Activated naive CD4-positive, alpha-beta T cell treated with anti-CD3 and anti-CD28 coated beads, Interleukin-2, amount 50 U/mL, for 72 hours (primary cell): ENCODE measurements around the gene MORN1. TPM values are rescaled to one million over a fixed set of nuclear protein-coding genes. Genes with fewer than 3 reads are reported as not detected.
A peak's percentile ranks its signal among the peaks of the same experiment; 100 is the strongest.

Experiments
- ATAC-seq, 2 donors: fragments of 150-1000 bp; cut with Tn5 transposase; 2 replicates each; pipeline ENCODE4 v1.10.0; 2021; ENCODE audit warnings: mild to moderate bottlenecking in 2 of 2, moderate library complexity in 2 of 2
- DNase-seq, 2 donors: peaks; one replicate each; pipeline ENCODE4 v3.0.0; 2021 to 2022; ENCODE audit warnings: low spot score in 2 of 2
- H3K27ac Mint-ChIP-seq, 2 donors: one replicate each; pipeline ENCODE4 v1.8.0; 2022; ENCODE audit warnings: mild to moderate bottlenecking in 2 of 2, mixed read lengths in 2 of 2
- H3K36me3 Mint-ChIP-seq, 2 donors: one replicate each; pipeline ENCODE4 v1.8.0; 2022; ENCODE audit warnings: mixed read lengths in 2 of 2
- H3K9me3 Mint-ChIP-seq, 2 donors: one replicate each; pipeline ENCODE4 v1.8.0; 2022; ENCODE audit warnings: mixed read lengths in 2 of 2
- total RNA-seq, 2 donors: library from RNA; stranded (reverse); gene quantifications; one replicate each; pipeline ENCODE4 v1.2.3, GENCODE V29; 2022

The MORN1 gene
- total RNA-seq, 2 donors from 2014 or later = 2.0 to 5.7 TPM

DNA sequence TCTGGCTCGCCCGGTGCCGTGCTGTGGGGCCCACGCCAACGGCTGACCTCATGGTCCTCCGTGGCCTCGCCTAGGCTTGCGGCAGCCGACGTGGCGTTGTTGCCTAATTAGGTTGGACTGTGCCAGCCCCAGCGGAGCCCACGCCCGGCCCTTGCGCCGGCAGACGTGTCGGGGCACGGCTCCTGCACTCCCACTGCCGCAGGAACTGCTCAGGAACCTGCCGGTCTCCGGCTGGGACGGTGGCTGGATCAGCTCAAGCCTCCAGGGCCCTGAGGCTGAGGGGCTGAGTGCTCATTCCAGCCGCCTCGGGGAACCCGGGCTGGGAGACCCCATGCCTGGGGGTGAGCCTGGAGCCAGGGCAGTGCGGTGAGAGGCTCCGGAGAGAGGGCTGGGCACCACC lies 37.1 kb upstream of the MORN1 start:
- peaks cover 0 to 11% of the 10 kb centered on the region in 2 donors for H3K36me3 Mint-ChIP-seq
- no peak overlapping the region for H3K27ac Mint-ChIP-seq
- ATAC-seq (no peak), DNase-seq (no peak)
- peaks cover under 1 to 4% of the 10 kb centered on the region in 2 donors for H3K9me3 Mint-ChIP-seq

- peaks cover 0 to 11% of the 10 kb centered on the region in 2 donors for H3K36me3 Mint-ChIP-seq
- H3K9me3 Mint-ChIP-seq = peaks cover 4% of the 10 kb centered on the region in 2 donors
- no peak overlapping the region for H3K27ac Mint-ChIP-seq
- DNase-seq = no peak
- ATAC-seq = no peak
Measured at GRCh38 chr1:2427976-2428375, 36.6 kb upstream of the MORN1 start.

DNA sequence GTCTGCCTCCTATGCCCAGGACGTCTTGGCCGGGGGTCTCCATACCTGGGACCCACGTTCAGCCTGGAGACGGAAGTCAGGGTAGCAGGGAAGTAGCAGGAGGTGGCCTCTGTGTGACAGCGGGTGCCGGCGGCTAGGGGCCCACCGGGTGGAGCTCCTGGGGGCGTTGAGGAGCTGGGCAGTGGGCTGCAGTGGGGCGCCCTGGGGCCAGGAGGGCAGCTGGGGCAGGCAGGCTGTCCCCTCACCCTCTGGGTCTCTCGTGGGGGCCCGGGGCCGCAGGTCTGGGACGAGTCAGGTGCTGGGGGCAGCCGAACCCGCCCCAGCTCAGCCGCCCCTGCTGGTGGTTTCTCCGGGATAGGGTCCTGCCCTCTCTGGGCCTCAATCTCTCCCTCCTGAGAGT lies 35.7 kb upstream of the MORN1 start:
- peaks cover 4% of the 10 kb centered on the region in 2 donors for H3K9me3 Mint-ChIP-seq
- peaks cover 0 to 11% of the 10 kb centered on the region in 2 donors for H3K36me3 Mint-ChIP-seq
- DNase-seq (no peak), ATAC-seq (no peak)
- H3K27ac Mint-ChIP-seq = no peak overlapping the region

- ATAC-seq (no peak), DNase-seq (no peak)
- Mint-ChIP-seq H3K27ac (no peak overlapping the region), H3K36me3 (peaks cover 0 to 11% of the 10 kb centered on the region in 2 donors), H3K9me3 (peaks cover 4% of the 10 kb centered on the region in 2 donors)
Measured at GRCh38 chr1:2426540-2426939, 35.2 kb upstream of the MORN1 start.

DNA sequence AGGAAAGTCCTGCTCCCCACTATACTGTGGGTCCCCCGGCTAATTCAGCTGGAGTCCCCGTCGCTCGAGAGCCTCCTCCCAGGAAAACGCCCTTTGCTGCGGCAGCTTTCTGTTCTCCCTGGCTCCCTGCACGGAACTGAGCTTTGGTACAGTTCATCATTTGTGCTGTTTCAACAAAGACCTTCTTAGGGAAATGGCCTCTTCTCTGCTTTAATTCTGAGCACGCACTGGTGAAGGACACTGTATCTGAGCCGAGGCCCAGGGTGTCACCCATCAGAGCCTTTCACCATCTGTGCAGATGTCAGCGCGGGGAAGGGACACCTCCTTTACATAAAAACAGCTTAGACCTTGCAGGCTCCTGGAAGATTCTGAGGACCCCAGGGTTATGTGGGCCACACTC lies 34.5 kb upstream of the MORN1 start:
- Mint-ChIP-seq H3K27ac (no peak overlapping the region), H3K36me3 (peaks cover 0 to 11% of the 10 kb centered on the region in 2 donors), H3K9me3 (peaks cover 4% of the 10 kb centered on the region in 2 donors)
- no peak for ATAC-seq
- no peak for DNase-seq

DNA sequence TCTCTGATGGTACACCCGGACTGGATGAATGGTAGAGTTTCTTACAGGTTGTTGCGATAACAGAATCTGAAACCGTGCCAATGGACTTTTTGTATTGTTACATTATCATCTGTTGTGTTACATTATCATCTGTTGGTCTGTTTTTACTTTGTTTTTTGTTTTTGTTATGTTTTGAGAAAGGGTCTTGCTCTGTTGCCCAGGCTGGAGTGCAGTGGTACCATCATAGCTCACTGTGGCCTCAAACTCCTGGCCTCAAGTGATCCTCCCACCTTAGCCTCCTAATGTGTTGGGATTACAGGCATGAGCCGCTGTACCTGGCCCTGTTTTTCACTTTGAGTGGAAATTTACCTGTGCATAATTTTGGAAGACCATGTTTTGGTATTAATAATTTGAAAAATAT lies 31.2 kb upstream of the MORN1 start:
- no peak overlapping the region for H3K27ac Mint-ChIP-seq
- peaks cover 0 to 4% of the 10 kb centered on the region in 2 donors for H3K9me3 Mint-ChIP-seq
- no peak for DNase-seq
- ATAC-seq = no peak
- H3K36me3 Mint-ChIP-seq = no peaks in the 10 kb centered on the region

DNA sequence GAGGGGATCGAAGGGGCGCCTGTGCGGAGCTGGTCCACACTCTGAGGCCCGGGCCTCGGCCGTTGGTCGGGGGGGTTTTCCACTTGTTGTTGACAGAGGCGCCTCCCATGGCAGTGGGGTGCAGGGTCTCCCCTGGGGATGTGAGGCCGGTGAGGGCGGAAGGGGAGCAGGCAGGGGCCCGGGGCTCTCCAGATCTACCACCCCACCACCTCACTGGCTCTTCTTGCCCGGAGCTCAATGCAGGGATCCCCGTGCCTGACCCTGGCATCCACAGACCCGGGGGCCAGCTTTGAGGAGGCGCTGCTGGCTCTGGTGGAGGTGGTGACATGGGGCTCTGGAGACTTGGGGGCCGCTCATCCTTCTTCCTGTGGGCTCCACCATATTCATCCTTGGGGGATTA lies 28.1 kb upstream of the MORN1 start:
- ATAC-seq (no peak), DNase-seq (no peak)
- Mint-ChIP-seq H3K27ac (peak overlapping the region in 1 of 2 donors; percentile 23), H3K9me3 (peaks cover 0 to 4% of the 10 kb centered on the region in 2 donors), H3K36me3 (peaks cover 0 to under 1% of the 10 kb centered on the region in 2 donors)

DNA sequence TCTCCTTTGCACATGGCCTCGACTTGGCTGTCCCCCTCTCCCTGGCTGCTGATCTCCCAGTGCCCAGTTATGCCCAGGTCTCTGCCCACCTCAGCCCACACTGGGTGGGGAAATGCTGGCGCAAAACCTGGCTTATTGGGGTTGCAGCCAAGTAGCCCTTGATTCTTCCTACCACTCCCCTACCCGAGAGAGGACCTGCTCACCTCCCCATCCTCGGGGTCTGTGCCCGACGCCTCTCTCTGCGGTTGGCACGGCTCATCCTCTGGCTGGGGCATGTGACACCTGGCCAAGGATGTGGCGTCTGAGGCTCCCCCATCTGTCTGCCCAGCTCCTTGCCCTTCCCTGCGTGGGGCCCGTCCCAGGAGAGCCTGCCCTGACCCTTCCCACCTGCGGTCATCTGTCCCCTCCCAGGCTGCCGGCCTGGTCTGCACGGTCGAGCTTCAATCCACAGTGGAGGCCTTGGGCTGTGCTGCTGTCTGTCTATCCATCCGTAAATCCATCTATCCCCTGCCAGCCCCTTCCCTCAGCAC lies 27.5 kb upstream of the MORN1 start:
- DNase-seq (no peak), ATAC-seq (no peak)
- H3K36me3 Mint-ChIP-seq = peaks cover 4 to 5% of the 10 kb centered on the region in 2 donors
- H3K27ac Mint-ChIP-seq = peak overlapping the region in 1 of 2 donors; percentile 23
- peaks cover 0 to 4% of the 10 kb centered on the region in 2 donors for H3K9me3 Mint-ChIP-seq

DNA sequence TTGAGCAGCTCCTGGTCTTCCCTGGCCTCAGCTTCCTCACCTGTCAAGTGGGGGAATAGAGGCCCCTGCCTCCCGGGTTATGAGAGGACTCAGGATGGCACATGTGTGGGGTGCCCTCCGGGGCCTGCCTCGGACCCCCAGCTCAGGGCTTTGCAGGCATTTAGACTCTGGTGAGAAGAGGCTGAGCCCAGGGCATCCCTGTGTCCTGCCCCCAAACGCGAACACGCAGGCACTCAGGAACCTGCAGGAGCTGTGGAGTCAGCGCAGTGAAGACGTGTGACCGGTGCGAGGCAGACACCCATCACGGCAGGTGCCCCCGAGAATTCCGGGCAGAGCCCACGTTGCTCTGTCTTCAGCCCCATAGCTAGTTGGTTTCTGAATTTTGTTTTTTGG lies 26.5 kb upstream of the MORN1 start:
- ATAC-seq (no peak), DNase-seq (no peak)
- no peaks in the 10 kb centered on the region for H3K9me3 Mint-ChIP-seq
- peaks cover 4 to 5% of the 10 kb centered on the region in 2 donors for H3K36me3 Mint-ChIP-seq
- H3K27ac Mint-ChIP-seq = no peak overlapping the region

GRCh38 chr1:2417083-2417832 lies 25.9 kb upstream of the MORN1 start:
- Mint-ChIP-seq H3K27ac (peak overlapping the region; percentile 65 to 93), H3K9me3 (no peaks in the 10 kb centered on the region), H3K36me3 (peaks cover 4 to 5% of the 10 kb centered on the region in 2 donors)
- DNase-seq (no peak), ATAC-seq (no peak)

DNA sequence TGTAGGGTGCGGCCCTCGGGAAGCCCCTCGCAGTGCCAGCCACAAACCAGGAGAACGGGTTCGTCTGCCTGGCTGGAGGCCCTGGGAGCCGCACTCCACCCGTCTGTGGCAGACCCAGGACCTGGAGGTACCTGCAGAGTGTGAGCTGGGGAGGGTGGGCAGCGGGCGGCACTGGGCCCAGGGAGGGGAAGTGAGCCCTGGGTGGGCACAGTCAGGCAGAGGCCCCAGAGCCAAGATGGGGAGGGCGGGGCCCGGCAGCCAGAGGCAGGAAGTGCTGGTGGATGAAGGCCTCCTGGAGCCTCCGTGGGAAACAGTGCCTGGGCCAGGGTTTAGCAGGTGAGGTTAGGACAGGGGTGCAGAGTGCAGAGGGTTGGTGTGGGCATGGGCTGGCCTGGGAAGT lies 25.0 kb upstream of the MORN1 start:
- H3K36me3 Mint-ChIP-seq = peaks cover 4 to 5% of the 10 kb centered on the region in 2 donors
- DNase-seq = no peak
- ATAC-seq = no peak
- no peaks in the 10 kb centered on the region for H3K9me3 Mint-ChIP-seq
- peak overlapping the region; percentile 65 to 93 for H3K27ac Mint-ChIP-seq

DNA sequence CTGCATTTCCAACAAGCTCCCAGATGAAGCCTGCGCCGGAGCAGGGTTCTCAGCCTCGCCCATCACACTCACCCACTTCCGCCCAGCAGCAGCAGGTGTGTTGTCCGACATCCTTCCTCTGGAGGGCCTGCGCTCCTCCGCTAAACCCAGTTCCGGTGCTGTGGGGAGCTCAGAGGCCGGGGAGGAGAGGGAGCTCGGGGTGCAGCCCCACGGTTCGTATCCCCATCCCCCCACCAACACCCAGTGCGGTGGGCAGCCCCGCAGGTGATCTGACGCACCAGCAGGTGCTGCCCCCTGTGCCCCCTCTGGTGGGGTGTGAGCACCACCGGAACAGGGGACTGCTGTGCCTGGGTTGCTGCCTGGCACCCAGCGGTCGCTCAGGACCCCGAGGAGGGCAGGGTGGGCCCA lies 24.5 kb upstream of the MORN1 start:
- DNase-seq = peak; percentile 43 to 68
- Mint-ChIP-seq H3K9me3 (no peaks in the 10 kb centered on the region), H3K36me3 (peaks cover 4 to 5% of the 10 kb centered on the region in 2 donors), H3K27ac (peak overlapping the region; percentile 65 to 78)
- peak in 1 of 2 donors; percentile 23 for ATAC-seq

- H3K9me3 Mint-ChIP-seq = no peaks in the 10 kb centered on the region
- DNase-seq (no peak), ATAC-seq (no peak)
- peak overlapping the region; percentile 65 to 78 for H3K27ac Mint-ChIP-seq
- peaks cover 4 to 5% of the 10 kb centered on the region in 2 donors for H3K36me3 Mint-ChIP-seq
Measured at GRCh38 chr1:2415337-2415736, 24.0 kb upstream of the MORN1 start.

DNA sequence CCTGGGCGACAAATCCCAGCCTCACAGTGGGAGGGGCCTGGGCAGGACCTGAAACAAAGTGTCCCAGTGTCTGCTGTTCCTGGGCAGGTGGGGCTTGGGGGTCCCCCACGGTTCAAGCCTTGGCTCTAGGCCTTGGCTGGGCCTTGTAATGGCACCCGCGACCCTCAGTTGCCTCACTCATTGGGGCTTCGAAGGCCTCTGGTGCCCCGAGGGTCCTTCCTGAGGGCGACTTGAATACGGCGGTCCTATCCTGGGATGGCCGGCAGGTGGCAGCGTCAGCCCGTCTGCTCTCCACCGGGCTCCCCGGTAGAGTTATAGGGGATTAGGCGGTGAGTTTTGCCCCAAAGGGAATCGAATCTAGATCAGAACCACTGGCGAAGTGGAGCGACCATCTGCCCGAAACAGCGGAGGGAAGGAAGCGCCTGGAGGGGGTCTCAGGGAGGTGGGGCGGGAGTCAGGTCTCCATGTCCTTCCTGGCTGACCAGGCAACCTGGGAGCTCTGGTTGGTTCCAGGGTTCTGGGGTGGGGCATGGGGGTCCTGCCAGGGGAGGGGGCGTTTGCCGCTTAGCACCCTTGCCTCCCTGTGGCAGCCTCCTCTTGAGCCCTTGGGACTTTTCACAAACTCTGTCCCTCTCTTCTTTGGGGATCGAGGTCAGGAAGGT lies 23.1 kb upstream of the MORN1 start:
- H3K9me3 Mint-ChIP-seq = no peaks in the 10 kb centered on the region
- ATAC-seq = peak; percentile 21 to 28
- peak; percentile 81 to 82 for DNase-seq
- H3K27ac Mint-ChIP-seq = peak overlapping the region; percentile 65 to 95
- peaks cover 4 to 5% of the 10 kb centered on the region in 2 donors for H3K36me3 Mint-ChIP-seq

- H3K27ac Mint-ChIP-seq = peak overlapping the region; percentile 65 to 95
- ATAC-seq = no peak
- peaks cover 4 to 5% of the 10 kb centered on the region in 2 donors for H3K36me3 Mint-ChIP-seq
- no peaks in the 10 kb centered on the region for H3K9me3 Mint-ChIP-seq
- DNase-seq = no peak
Measured at GRCh38 chr1:2413495-2414296, 22.3 kb upstream of the MORN1 start.

GRCh38 chr1:2412773-2413494 lies 21.6 kb upstream of the MORN1 start:
- ATAC-seq (peak; percentile 36 to 42), DNase-seq (no peak)
- H3K27ac Mint-ChIP-seq = peak overlapping the region in 1 of 2 donors; percentile 91
- H3K9me3 Mint-ChIP-seq = no peaks in the 10 kb centered on the region
- H3K36me3 Mint-ChIP-seq = peaks cover 4 to 5% of the 10 kb centered on the region in 2 donors
